ENCODE results near the gene LEPROT.

- TF ChIP-seq CTCF (IDR thresholded peaks at IDR 0.05) (no peak), NR3C1 (CRISPR knock-in tag; conservative IDR thresholded peaks at IDR 0.05; ENCODE audit: low read depth) (no peak), JUN (CRISPR knock-in tag; IDR thresholded peaks at IDR 0.05) (no peak)
Measured at GRCh38 chr1:65432918-65433317, 12.4 kb downstream of the LEPROT start.
